Stimulated activated CD4-positive, alpha-beta T cell treated with anti-CD3 and anti-CD28 coated beads, Interleukin-12 subunit alpha, Interleukin-12 subunit beta, amount 100 ng/mL, for 48 hours (primary cell): ENCODE results near the gene CALHM3.
A peak's percentile ranks its signal among the peaks of the same experiment; 100 is the strongest.
"Not testable (repeated sequence)": the region's sequence is repeated elsewhere in the genome, so short reads cannot be mapped to it uniquely, and the experiment has no call there.

Experiments used
- DNase-seq, 3 donors: peaks; one replicate each; pipeline ENCODE4 v3.0.0-alpha.2; 2020; ENCODE audit warnings: low read depth in 2 of 3, low spot score in 1 of 3

CALHM3 gene

DNA sequence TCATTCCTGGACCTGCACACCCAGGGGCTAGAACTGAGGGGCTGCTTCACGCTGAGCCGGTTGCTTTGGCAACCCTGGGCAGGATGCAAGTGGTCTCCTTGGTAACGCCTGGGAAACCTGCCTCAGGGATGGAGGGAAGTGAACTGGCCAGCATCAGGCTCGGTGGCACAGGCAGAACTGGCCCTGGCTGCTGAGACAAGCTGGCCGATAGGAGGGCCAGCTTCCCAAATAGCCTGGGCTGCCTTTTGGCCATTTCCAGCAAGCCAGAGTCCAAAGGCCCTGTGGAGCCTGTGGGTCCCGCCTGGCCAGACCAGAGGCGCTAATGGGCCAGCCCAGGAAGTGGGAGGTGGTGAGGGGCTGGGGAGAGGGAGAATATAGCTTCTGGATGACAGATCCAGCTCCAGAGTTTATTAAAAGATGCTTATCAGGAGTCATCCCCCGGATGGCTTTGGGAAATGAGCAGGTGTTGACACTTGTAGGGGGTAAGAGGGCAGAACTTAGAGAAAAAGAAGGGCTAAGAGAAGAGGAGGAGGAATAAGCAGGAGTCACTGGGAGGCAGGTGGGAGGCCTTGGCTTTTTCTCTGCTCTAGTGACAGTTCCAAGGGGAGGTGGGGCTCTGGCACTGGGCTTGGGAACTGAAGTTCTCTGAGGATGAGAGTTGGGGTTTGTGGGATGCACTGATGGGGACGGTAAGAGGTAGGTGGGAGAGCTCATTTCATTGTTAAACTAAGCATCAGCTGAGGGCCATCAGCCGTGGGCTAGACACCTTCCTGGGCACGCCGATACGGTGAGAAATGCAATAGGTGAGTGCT lies 24.0 kb upstream of the CALHM3 start:
- DNase-seq: no peak

DNA sequence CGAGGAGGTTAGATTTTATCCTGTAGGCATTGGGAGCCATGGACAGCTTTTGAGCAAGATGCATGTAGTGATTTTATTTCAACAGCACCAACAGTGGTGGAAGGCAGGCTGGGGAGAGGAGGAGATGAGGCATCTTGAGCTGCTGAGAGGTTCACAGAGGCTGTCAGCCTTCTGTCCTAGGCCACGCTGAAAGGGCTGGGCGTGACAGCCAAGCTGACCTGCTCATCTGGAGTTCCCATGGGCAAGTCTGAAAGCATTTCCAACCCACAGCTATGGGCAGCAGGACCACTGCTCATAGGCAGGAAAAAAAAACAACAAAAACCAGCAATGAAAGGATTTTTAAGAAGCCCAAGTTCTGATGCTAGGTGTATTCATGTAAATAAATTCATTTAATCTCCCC lies 22.1 kb upstream of the CALHM3 start:
- no peak for DNase-seq

DNA sequence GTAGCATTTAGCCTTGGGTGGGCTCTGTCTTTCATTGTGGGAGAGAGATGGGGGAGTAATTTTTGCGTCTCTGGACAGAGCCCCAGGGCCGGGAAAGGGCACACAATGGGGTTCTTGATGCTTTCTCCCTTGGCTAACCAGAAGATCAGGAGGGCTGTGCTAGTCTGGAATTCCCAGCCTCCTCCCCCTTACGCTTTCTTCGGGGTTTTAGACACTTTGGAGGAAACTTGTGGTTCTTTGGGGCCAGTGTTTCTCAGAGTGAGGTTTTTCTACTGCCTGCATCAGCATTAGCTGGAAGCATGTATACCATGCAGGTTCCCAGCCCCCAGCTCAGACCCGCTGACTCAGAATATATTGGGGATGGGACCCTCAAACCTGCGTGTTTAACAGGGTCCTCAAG lies 21.4 kb upstream of the CALHM3 start:
- no peak for DNase-seq

GRCh38 chr10:103499881-103500280 lies 20.8 kb upstream of the CALHM3 start:
- no peak for DNase-seq

DNA sequence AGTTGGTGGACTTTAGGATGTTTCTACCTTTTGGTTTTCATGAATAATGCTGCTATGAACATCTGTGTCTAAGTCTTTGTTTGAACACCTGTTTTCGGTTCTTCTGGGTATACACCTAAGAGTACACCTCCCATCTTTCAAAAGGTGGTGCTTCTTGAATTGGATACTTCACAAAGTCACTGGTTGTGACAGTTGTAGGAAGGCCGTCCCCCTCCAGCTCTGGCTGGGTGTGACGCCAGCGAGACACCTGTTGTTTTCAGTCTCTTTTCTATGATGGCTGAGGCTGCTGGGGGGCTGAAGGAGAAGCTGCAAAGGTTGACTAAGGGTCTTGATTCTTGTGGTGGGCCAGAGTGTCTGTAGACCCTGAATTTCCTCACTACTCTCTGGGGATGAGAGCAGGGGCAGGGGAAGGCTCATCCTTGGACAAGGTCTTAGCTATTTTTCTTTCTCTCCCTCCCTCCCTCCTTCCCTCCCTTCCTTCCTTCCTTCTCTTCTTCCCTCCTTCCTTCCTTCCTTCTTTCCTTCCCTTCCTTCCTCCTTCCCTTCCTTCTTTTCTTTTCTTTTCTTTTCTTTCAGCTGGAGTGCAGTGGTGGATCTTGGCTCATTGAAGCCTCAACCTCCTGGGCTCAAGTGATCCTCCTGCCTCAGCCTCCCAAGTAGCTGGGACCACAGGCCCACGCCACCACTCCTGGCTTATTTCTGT lies 20.0 kb upstream of the CALHM3 start:
- no peak for DNase-seq

- no peak for DNase-seq
These were observed 18.3 kb upstream of the CALHM3 start for GRCh38 chr10:103497161-103497915.

DNA sequence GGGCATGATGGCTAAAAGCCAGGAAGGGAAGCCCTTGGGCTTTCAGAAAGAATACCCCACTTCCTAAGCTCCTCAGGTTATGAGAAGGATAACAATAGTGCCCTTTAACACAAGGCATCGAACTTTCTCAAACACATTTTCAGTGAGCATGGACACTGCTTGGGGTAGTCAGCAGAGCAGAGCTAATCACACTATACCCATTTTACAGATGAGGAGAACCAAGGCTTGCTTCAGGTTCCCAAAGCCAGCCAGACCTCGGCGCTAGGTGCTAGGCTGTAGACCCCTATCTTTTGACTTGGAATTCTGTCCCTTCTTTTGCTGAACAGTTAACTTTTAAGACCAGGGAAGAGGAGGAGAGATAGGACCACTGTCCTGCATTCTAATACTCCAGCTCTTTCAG lies 16.3 kb upstream of the CALHM3 start:
- DNase-seq: no peak

DNA sequence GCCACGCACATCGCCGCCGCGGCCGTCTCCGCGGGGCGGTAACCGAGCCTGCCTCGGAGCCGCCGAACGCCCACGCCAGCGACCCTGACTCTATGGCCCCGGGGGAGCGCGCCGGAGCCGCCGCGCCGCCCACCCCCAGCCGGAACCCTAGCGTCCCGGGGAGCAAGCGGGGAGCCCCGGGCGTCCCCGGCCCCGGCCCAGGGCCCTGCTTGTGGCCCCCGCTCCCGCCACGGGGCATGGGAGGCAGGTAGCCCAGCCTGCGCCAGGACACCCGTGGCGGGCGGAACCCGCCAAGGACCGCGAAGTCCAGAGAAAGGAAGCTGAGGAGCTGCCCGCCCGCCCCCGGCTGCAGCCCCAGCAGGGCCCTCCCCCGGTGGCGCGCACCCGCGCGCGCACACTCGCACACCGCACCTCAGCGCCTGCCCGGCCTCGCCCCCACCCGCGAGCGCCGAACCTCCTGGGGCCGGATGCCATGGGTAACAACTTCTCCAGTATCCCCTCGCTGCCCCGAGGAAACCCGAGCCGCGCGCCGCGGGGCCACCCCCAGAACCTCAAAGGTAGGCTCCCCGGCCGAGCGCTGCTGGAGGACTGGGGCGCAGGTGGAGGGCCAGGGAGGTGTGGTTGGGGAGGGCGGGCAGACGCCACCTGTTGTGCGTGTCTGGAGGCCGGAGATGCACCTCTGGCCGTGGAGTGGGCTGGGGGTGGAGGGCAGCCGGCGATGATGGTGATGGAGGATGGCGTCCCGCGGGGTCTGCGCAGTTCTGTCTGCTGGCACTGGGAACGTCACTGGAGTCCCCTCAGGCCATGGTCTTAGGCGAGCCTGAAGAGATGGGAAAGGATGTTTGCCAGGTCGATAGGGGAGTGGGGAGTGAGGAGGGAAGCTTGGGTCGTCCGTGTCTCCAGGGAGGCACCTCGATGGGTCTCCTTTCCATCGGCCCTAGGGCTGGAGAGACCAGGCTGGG lies 15.2 kb upstream of the CALHM3 start:
- no peak for DNase-seq

GRCh38 chr10:103493362-103493915 lies 14.4 kb upstream of the CALHM3 start, which contains the start of gene NEURL1:
Gene NEURL1, plus strand, starts transcription at chr10:103493705. Its CDS starts 683 bp downstream, at chr10:103494388.
- DNase-seq: no peak

DNA sequence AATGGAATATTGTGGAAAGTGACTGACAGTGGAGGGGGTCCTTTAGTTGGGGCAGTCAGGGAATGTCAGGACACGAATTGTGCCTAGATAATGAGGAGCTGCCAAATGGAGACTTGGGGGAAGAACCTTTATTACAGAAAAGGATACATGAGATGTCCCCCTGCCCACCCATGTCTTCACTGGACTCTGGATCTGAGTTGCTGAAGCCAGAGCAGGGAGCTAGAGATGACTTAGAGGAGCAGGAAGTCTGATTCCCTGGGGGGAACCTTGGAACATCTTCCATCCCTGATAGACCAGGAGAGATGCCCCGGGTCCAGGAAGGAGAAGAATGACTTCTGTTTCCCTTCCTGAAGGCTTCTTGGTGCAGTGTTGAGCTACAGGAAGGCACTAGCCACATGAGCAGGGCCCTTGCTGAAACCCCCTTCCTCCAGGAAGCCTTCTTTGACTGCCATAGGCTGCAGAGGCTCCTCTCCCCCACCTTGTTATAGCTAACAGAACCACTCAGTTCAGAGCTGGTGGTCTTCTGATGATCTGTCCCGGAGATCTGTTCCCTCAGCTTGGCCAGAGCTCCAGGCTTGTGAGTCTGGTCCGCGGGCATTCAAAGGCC lies 13.7 kb upstream of the CALHM3 start:
- no peak for DNase-seq

GRCh38 chr10:103491729-103492364 lies 12.8 kb upstream of the CALHM3 start:
- DNase-seq: no peak

DNA sequence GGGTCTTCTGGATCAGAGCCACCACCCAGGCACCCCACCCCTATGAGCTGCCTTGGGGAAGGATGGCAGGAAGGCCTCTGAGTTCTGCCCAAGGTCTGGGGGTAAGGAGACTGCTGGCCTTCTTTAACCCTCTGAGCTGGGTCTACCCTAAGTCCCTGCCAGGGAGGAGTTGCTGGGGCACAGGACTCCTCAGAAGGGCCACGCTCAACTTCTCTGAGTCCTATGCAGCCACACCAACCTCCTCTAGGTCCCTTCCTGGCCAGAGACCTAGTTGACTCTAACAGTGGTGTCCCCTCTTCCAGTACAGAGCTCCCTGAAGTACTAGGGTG lies 11.9 kb upstream of the CALHM3 start:
- DNase-seq: no peak

- no peak for DNase-seq
These were observed 8.3 kb upstream of the CALHM3 start for GRCh38 chr10:103487410-103487708.

- DNase-seq: not testable (repeated sequence)
These were observed 7.8 kb upstream of the CALHM3 start for GRCh38 chr10:103486635-103487409.

GRCh38 chr10:103481974-103482531 lies 3.0 kb upstream of the CALHM3 start:
- peak in 1 of 3 donors; percentile 49 for DNase-seq

DNA sequence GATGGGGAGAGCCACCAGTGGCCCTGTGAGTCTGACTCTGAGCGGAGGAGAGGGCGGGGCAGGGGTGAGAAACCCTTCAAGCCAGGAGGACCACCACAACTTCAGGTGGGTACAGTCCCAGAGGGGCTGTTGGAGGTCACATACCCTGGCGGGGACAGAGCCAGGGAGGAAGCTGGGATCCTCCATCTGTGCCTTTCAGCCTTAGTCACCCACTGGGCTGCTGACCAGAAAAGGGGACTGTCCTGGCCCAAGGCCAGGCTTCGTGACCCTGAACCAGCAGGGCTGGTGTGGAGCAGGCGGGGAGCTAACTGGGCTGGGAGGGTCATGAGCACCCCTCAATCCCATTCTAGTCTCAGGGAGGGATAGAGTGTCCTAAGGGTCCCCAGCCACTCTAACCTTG lies 1.5 kb upstream of the CALHM3 start:
- no peak for DNase-seq

- DNase-seq: no peak
These were observed 369 bp downstream of the CALHM3 start for GRCh38 chr10:103478671-103479070.

- DNase-seq: no peak
These were observed 2.8 kb downstream of the CALHM3 start for GRCh38 chr10:103476046-103476768.
